Retina (tissue), 1 donor: ENCODE results near the gene ZNF618.

Experiments
- DNase-seq: peaks from one replicate; pipeline ENCODE4 v3.0.0-alpha.2; 2016

Gene ZNF618

GRCh38 chr9:114048533-114049415 is 172.7 kb downstream of the ZNF618 start:
- no peak for DNase-seq

GRCh38 chr9:114049441-114050225 is 173.5 kb downstream of the ZNF618 start:
- DNase-seq: no peak

- no peak for DNase-seq
These were observed 174.1 kb downstream of the ZNF618 start for GRCh38 chr9:114050226-114050568.

GRCh38 chr9:114050646-114051045 is 174.5 kb downstream of the ZNF618 start:
- DNase-seq: no peak

- DNase-seq: no peak
These were observed 175.2 kb downstream of the ZNF618 start for GRCh38 chr9:114051281-114051680.

- no peak for DNase-seq
These were observed 175.6 kb downstream of the ZNF618 start for GRCh38 chr9:114051706-114052105.

- DNase-seq: no peak
These were observed 177.3 kb downstream of the ZNF618 start for GRCh38 chr9:114053246-114054005.

- no peak for DNase-seq
These were observed 178.1 kb downstream of the ZNF618 start for GRCh38 chr9:114054191-114054690.

- no peak for DNase-seq
These were observed 179.0 kb downstream of the ZNF618 start for GRCh38 chr9:114055061-114055460.

- DNase-seq: no peak
These were observed 179.8 kb downstream of the ZNF618 start for GRCh38 chr9:114055894-114056293.

GRCh38 chr9:114056527-114056926 is 180.4 kb downstream of the ZNF618 start:
- no peak for DNase-seq

GRCh38 chr9:114057161-114057885 is 181.2 kb downstream of the ZNF618 start:
- no peak for DNase-seq

- no peak for DNase-seq
These were observed 182.6 kb downstream of the ZNF618 start for GRCh38 chr9:114058688-114059046.

GRCh38 chr9:114059047-114059803 is 183.1 kb downstream of the ZNF618 start:
- peak; percentile 43 for DNase-seq

GRCh38 chr9:114060070-114060469 is 184.0 kb downstream of the ZNF618 start:
- DNase-seq: no peak

GRCh38 chr9:114060711-114061110 is 184.6 kb downstream of the ZNF618 start:
- DNase-seq: no peak

- no peak for DNase-seq
These were observed 185.2 kb downstream of the ZNF618 start for GRCh38 chr9:114061292-114061691.

- no peak for DNase-seq
These were observed 185.8 kb downstream of the ZNF618 start for GRCh38 chr9:114061830-114062474.

- DNase-seq: no peak
These were observed 189.2 kb downstream of the ZNF618 start for GRCh38 chr9:114065304-114065703.

- no peak for DNase-seq
These were observed 193.5 kb downstream of the ZNF618 start for GRCh38 chr9:114069476-114070187.
